Stimulated activated CD4-positive, alpha-beta T cell treated with anti-CD3 and anti-CD28 coated beads, Interleukin-4, amount 100 ng/mL, for 4 hours (primary cell): Measurements from ENCODE around the gene ZNF648.
"Not testable (repeated sequence)": the region's sequence is repeated elsewhere in the genome, so short reads cannot be mapped to it uniquely, and the experiment has no call there.

Experiments
- DNase-seq, 2 experiments: peaks; one replicate each; pipeline ENCODE4 v3.0.0-alpha.2; 2020

The ZNF648 gene

DNA sequence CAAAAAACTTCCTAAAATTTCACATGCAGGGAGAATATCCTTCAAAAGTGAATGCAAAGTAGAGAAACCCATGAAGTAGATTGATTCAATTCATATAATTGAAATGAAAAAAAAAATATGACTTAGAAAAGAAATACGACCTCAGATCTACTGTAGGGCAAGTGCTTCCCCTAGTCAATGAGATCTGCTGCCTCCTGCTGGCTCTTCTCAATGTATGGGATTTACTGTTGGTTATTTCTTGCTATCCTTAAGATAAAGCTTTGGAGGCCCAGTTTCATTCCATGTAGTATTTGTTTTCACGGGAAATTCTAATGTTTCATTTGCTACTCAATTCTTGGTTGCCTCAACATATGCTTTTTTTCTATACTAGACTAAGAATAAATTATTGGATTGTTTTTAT lies 46.2 kb downstream of the ZNF648 start:
- no peak for DNase-seq

DNA sequence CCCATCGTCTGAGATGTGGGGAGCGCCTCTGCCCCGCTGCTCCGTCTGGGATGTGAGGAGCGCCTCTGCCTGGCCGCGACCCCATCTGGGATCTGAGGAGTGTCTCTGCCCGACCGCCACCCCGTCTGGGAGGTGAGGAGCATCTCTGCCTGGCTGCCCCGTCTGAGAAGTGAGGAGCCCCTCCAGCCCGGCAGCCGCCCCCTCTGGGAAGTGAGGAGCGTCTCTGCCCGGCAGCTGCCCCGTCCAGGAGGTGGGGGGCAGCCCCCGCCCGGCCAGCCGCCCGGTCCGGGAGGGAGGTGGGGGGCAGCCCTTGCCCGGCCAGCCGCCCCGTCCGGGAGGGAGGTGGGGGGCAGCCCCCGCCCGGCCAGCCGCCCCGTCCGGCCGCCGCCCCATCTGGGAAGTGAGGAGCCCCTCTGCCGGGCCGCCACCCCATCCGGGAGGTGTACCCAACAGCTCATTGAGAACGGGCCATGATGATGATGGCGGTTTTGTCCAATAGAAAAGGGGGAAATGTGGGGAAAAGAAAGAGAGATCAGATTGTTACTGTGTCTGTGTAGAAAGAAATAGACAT lies 50.6 kb downstream of the ZNF648 start:
- DNase-seq, result not testable (repeated sequence)

DNA sequence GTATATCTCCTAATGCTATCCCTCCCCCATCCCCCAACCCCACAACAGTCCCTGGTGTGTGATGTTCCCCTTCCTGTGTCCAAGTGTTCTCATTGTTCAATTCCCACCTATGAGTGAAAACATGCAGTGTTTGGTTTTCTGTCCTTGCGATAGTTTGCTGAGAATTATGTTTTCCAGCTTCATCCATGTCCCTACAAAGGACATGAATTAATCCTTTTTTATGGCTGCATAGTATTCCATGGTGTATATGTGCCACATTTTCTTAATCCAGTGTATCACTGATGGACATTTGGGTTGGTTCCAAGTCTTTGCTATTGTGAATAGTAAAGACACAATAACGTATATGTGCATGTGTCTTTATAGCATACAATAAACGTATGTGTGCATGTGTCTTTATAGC lies 56.1 kb downstream of the ZNF648 start:
- not testable (repeated sequence) for DNase-seq

DNA sequence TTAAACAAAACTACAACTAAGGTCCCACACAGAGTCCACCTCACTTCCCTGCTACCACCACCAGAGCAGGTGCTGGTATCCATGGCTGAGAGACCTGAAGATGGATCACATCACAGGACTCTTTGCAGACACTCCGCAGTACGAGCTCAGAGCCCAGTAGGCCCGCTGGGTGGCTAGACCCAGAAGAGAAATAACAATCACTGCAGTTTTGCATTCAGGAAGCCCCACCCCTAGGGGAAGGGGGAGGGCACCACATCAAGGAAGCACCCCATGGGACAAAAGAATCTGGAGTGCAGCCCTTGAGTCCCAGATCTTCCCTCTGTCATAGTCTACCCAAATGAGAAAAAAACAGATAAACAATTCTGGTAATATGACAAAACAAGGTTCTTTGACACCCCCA lies 56.9 kb downstream of the ZNF648 start:
- DNase-seq, result no peak
